Activated CD4-positive, alpha-beta T cell treated with anti-CD3 and anti-CD28 coated beads, Interleukin-2, amount 50 U/mL, for 1 hour (primary cell): ENCODE measurements around the gene SMIM32.

Experiments
- DNase-seq: peaks from one replicate; pipeline ENCODE4 v3.0.0-alpha.2; 2020

Gene SMIM32

GRCh38 chr5:136185974-136186665 is 6.8 kb downstream of the SMIM32 start:
- DNase-seq = no peak

GRCh38 chr5:136182618-136183017 is 10.3 kb downstream of the SMIM32 start:
- no peak for DNase-seq

GRCh38 chr5:136174021-136174659 is 18.8 kb downstream of the SMIM32 start:
- no peak for DNase-seq

- DNase-seq = no peak
These were observed 23.7 kb downstream of the SMIM32 start for GRCh38 chr5:136169218-136169617.

GRCh38 chr5:136166909-136167308 is 26.1 kb downstream of the SMIM32 start:
- no peak for DNase-seq

GRCh38 chr5:136164226-136164625 is 28.7 kb downstream of the SMIM32 start:
- no peak for DNase-seq

GRCh38 chr5:136162008-136162407 is 31.0 kb downstream of the SMIM32 start:
- no peak for DNase-seq

- no peak for DNase-seq
These were observed 33.5 kb downstream of the SMIM32 start for GRCh38 chr5:136159457-136159856.

GRCh38 chr5:136157514-136157913 is 35.4 kb downstream of the SMIM32 start:
- no peak for DNase-seq

- DNase-seq = no peak
These were observed 37.2 kb downstream of the SMIM32 start for GRCh38 chr5:136155761-136156160.

- no peak for DNase-seq
These were observed 37.9 kb downstream of the SMIM32 start for GRCh38 chr5:136155078-136155477.

- DNase-seq = no peak
These were observed 39.3 kb downstream of the SMIM32 start for GRCh38 chr5:136153581-136154236.

GRCh38 chr5:136149891-136150290 is 43.1 kb downstream of the SMIM32 start:
- no peak for DNase-seq

- no peak for DNase-seq
These were observed 45.3 kb downstream of the SMIM32 start for GRCh38 chr5:136147632-136148031.

GRCh38 chr5:136146201-136146600 is 46.8 kb downstream of the SMIM32 start:
- no peak for DNase-seq

- DNase-seq = no peak
These were observed 47.9 kb downstream of the SMIM32 start for GRCh38 chr5:136145030-136145429.

GRCh38 chr5:136143763-136144162 is 49.2 kb downstream of the SMIM32 start:
- no peak for DNase-seq

- DNase-seq = no peak
These were observed 49.6 kb downstream of the SMIM32 start for GRCh38 chr5:136143312-136143711.

- no peak for DNase-seq
These were observed 51.4 kb downstream of the SMIM32 start for GRCh38 chr5:136141561-136141960.
